Measurements from ENCODE around the gene NEURL1. TPM values are rescaled to one million over a fixed set of nuclear protein-coding genes. Genes with fewer than 3 reads are reported as not detected.
"Not testable (repeated sequence)": the region's sequence is repeated elsewhere in the genome, so short reads cannot be mapped to it uniquely, and the experiment has no call there.

NEURL1 gene
- total RNA-seq, 4 donors from 2014 or later: 40.4 to 51.8 (median 45.8) TPM

DNA sequence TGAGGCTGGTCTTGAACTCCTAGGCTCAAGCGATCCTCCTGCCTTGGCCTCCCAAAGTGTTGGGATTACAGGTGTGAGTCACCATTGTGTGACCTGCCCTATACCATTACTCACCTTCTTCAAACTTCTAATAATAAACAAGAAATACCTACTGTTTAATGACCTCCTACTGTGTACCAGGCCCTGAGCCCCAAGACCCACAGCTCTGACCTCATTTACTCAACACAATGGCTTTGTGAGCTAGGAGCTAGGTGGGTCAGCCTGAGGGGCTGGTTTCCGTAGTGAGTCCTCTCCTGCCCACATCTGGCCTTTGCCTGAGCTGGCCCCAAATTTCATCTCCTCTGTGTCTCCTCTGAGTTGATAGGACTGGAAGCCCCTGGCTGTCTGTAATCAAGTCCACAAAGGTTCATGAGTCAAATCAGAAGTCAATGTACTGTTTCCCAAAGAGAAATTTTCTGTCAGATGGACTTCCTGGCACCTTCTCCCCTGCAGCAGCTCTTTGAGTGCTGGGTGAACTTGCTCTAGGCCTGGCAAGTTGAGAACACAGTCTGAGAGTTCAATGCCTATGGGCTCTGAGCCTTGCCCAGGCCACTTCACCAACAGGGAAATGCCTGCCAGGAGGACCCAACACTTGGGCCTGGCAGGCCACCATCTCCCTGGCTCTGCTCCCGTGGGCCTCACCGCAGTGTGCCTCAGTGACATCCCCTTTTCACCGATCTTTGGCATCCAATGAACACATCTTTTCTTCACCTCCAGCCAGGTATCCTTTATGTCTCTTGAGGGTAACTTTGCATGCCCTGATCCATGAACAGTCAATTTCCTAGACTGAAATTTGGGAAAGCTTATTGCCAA lies 24.0 kb downstream of the NEURL1 start:
- peak in 1 of 3 donors; percentile 11 for DNase-seq
- Histone ChIP-seq H3K27me3 (no peaks in the 10 kb centered on the region), H3K27ac (no peak overlapping the region), H3K9me3 (no peaks in the 10 kb centered on the region), H3K4me1 (peaks cover 0 to 27% (median 2%) of the 10 kb centered on the region in 4 donors), H3K36me3 (no peaks in the 10 kb centered on the region), H3K4me3 (no peak overlapping the region)
- TF ChIP-seq CTCF (IDR thresholded peaks at IDR 0.05) (no peak), POLR2A (IDR thresholded peaks at IDR 0.05) (no peak)

DNA sequence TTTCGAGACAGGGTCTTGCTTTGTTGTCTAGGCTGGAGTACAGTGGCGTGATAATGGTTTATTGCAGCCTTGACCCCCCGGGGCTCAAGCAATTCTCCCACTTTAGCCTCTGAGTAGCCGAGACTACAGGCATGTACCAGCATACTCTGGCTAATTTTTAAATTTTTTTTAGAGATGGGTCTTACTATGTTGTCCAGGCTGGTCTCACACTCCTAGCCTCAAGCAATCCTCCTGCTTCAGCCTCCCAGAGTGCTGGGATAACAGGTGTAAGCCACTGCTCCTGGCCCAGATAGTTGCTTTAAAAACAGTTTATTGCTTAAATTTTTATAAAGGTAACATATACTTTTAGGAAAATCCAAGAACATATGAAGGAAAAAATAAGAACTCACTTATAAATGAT lies 26.3 kb downstream of the NEURL1 start:
- Histone ChIP-seq H3K9me3 (no peaks in the 10 kb centered on the region), H3K4me3 (no peak overlapping the region), H3K27ac (no peak overlapping the region), H3K36me3 (no peaks in the 10 kb centered on the region), H3K27me3 (no peaks in the 10 kb centered on the region), H3K4me1 (peaks cover 0 to 6% (median 0%) of the 10 kb centered on the region in 4 donors)
- peak in 1 of 3 donors; percentile 5 for DNase-seq
- TF ChIP-seq POLR2A (IDR thresholded peaks at IDR 0.05) (no peak), CTCF (IDR thresholded peaks at IDR 0.05) (no peak)

- not testable (repeated sequence) for H3K27ac ChIP-seq, H3K36me3 ChIP-seq, H3K9me3 ChIP-seq, H3K27me3 ChIP-seq, H3K4me3 ChIP-seq, H3K4me1 ChIP-seq
- peak in 1 of 3 donors; percentile 5 for DNase-seq
These were observed 28.5 kb downstream of the NEURL1 start for GRCh38 chr10:103522006-103522405.

DNA sequence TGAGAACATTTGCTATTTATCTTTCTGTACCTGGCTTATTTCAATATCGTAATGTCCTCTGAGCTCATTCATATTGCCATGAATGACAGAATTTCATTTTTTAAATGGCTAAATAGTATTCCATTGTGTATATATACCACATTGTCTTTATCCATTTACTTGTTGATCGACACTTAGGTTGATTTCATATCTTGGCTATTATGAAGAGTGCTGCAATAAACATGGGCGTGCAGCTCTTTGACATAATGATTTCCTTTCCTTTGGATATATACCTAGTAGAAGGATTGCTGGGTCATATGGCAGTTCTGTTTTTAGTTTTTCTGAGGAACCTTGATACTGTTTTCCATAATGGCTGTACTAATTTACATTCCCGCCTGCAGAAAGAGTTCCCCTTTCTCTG lies 30.2 kb downstream of the NEURL1 start:
- Histone ChIP-seq H3K4me3 (no peak overlapping the region), H3K9me3 (no peaks in the 10 kb centered on the region), H3K27me3 (no peaks in the 10 kb centered on the region), H3K4me1 (no peaks in the 10 kb centered on the region), H3K27ac (no peak overlapping the region), H3K36me3 (no peaks in the 10 kb centered on the region)
- no peak for DNase-seq
- TF ChIP-seq POLR2A (IDR thresholded peaks at IDR 0.05) (no peak), CTCF (IDR thresholded peaks at IDR 0.05) (no peak)

DNA sequence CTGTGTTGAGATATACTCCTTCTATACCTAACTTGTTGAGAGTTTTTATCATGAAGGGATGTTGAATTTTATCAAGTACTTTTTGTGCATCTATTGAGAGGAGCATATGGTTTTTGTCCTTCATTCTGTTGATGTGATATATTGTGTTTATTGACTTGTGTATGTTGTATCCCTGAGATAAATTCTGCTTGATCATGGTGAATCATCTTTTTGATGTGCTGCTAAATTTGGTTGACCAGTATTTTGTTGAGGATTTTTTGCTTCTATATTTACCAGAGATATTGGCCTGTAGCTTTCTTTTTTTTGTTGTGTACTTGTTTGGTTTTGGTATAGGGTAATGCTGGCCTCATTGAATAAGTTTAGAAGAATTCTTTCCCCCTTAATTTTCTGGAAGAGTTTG lies 32.4 kb downstream of the NEURL1 start:
- Histone ChIP-seq H3K9me3 (no peaks in the 10 kb centered on the region), H3K36me3 (no peaks in the 10 kb centered on the region)
- no peak for TF ChIP-seq POLR2A (IDR thresholded peaks at IDR 0.05)

GRCh38 chr10:103527476-103527875 lies 34.0 kb downstream of the NEURL1 start:
- H3K9me3 ChIP-seq, H3K27ac ChIP-seq: not testable (repeated sequence)

More for the DNA sequence above, 32.4 kb downstream of the NEURL1 start:
- Histone ChIP-seq H3K4me3 (no peak overlapping the region), H3K27me3 (no peaks in the 10 kb centered on the region), H3K4me1 (no peaks in the 10 kb centered on the region), H3K27ac (no peak overlapping the region)
- no peak for DNase-seq

DNA sequence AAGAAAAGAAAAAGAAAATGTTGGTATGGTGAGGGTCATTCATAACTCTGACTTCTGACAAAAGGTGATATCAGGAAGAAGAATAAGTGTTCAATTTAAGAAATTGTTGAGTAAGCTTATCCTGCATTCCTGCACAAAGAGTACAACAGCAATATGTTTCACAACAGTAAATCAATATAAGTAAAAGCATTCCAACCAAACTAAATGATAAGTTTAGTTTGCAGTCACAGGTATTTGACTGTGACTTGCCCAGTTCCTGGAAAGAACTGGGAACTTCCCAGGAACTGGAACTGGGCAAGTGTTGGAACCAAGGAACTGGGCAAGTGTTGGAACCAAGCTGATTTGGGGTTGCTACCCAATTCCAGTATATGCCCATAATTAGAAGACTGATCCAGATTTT lies 35.0 kb downstream of the NEURL1 start:
- TF ChIP-seq POLR2A (IDR thresholded peaks at IDR 0.05) (no peak), CTCF (IDR thresholded peaks at IDR 0.05) (no peak)
- DNase-seq: no peak
- Histone ChIP-seq H3K4me1 (no peaks in the 10 kb centered on the region), H3K36me3 (no peaks in the 10 kb centered on the region), H3K27me3 (no peaks in the 10 kb centered on the region), H3K4me3 (no peak overlapping the region), H3K27ac (no peak overlapping the region), H3K9me3 (no peaks in the 10 kb centered on the region)

More at GRCh38 chr10:103527476-103527875, 34.0 kb downstream of the NEURL1 start:
- H3K27me3 ChIP-seq, H3K4me1 ChIP-seq, DNase-seq, H3K4me3 ChIP-seq, H3K36me3 ChIP-seq: not testable (repeated sequence)

All from Peyer's patch (tissue), 4 donors.